ENCODE measurements around the gene OVCH2. TPM values are rescaled to one million over a fixed set of nuclear protein-coding genes. Genes with fewer than 3 reads are reported as not detected.

Gene OVCH2
- 0.28 and 0.42 TPM in 2 replicates for total RNA-seq

GRCh38 chr11:7706377-7706776 lies at the start of gene OVCH2:
Gene OVCH2, minus strand, starts transcription at chr11:7706477. Its CDS starts 83 bp downstream, at chr11:7706394.

GRCh38 chr11:7672960-7673723 lies 33.1 kb downstream of the OVCH2 start, which contains the start of gene CYB5R2:
Gene CYB5R2, minus strand, starts transcription at chr11:7673500. Its CDS starts 675 bp downstream, at chr11:7672825.

Other genes starting within 250 kb of the OVCH2 start
- gene OLFML1, start 221.0 kb downstream of the OVCH2 start, total RNA-seq, result not detected in 2 replicates
- 14.1 and 19.8 TPM in 2 replicates for gene PPFIBP2, start 192.5 kb downstream of the OVCH2 start, total RNA-seq
- 15.2 and 30.1 TPM in 2 replicates for gene CYB5R2, start 33.0 kb downstream of the OVCH2 start, total RNA-seq
- not detected in 2 replicates for gene OR5P2, start 90.5 kb upstream of the OVCH2 start, total RNA-seq
- gene OR5P3, start 124.4 kb upstream of the OVCH2 start, total RNA-seq, result 0.63 TPM in 1 of 2 replicates, not detected in the other
- gene OR10A6, start 224.8 kb upstream of the OVCH2 start, total RNA-seq, result not detected in 2 replicates
- gene OR10A3, start 235.2 kb upstream of the OVCH2 start, total RNA-seq, result 0.05 TPM in 1 of 2 replicates, not detected in the other